Vagina (tissue), 2 donors: Measurements from ENCODE around the gene GPR156.

Source experiments
- POLR2AphosphoS5 ChIP-seq, 2 donors: sonication (generic); formaldehyde crosslinking; IDR thresholded peaks; one replicate each; pipeline ENCODE4 v1.9.0; 2017; ENCODE audit warnings: antibody characterized with exemption in 2 of 2, mild to moderate bottlenecking in 2 of 2, low read depth in 1 of 2; ENCODE audit not compliant: insufficient read depth in 1 of 2
- TF ChIP-seq, protein P1 (sequence below), 3 experiments: fragments of 450-650 bp in 2 of 3; fragments of 200-600 bp in 1 of 3; sonication (generic) in 1 of 3; IDR thresholded peaks; one replicate each; pipeline ENCODE4 v1.5.1; 2017 to 2019; ENCODE audit warnings: antibody characterized with exemption in 3 of 3, mild to moderate bottlenecking in 2 of 3, moderate library complexity in 2 of 3

DNA sequence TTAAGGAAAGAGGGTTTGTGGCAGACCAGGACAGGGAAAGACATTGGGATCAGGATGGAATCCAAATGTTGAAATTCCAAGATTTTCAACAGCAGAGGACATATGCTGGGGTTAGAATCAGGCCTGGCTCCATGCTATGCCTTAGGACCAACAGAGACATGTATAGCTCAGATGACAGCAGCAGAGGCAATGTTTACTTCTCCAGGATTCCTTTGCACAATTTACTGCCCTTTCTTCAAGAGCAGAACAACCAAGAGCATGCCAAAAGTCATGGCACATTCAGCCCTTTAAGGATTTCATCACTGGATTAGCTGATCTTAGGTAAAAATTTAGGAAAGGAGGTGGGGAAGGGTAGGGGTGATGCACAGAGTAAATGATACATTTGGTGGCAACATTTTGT lies 121.2 kb downstream of the GPR156 start:
- TF ChIP-seq, protein P1, sequence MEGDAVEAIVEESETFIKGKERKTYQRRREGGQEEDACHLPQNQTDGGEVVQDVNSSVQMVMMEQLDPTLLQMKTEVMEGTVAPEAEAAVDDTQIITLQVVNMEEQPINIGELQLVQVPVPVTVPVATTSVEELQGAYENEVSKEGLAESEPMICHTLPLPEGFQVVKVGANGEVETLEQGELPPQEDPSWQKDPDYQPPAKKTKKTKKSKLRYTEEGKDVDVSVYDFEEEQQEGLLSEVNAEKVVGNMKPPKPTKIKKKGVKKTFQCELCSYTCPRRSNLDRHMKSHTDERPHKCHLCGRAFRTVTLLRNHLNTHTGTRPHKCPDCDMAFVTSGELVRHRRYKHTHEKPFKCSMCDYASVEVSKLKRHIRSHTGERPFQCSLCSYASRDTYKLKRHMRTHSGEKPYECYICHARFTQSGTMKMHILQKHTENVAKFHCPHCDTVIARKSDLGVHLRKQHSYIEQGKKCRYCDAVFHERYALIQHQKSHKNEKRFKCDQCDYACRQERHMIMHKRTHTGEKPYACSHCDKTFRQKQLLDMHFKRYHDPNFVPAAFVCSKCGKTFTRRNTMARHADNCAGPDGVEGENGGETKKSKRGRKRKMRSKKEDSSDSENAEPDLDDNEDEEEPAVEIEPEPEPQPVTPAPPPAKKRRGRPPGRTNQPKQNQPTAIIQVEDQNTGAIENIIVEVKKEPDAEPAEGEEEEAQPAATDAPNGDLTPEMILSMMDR (IDR thresholded peaks at IDR 0.05), result no peak
- TF ChIP-seq POLR2AphosphoS5 (IDR thresholded peaks at IDR 0.05; ENCODE audit: insufficient read depth in 1 of 2, low read depth in 1 of 2), result no peak
